ENCODE results near the gene GRHL3. TPM values are rescaled to one million over a fixed set of nuclear protein-coding genes. Genes with fewer than 3 reads are reported as not detected.

GRHL3 gene
- total and polyA plus RNA-seq, 4 donors = 0.07 to 0.09 (median 0.09) TPM

- H3K27ac ChIP-seq (ENCODE audit: low read depth in 1 of 2, low read length in 2 of 2) = no peak overlapping the region
- no peaks in the 10 kb centered on the region for H3K9me3 ChIP-seq (ENCODE audit: control insufficient read depth in 4 of 4, low read length in 3 of 4)
- H3K9ac ChIP-seq (ENCODE audit: low read depth in 1 of 2, low read length in 2 of 2) = no peak overlapping the region
- no peak overlapping the region for H3K4me3 ChIP-seq (ENCODE audit: low read depth in 1 of 3, low read length in 3 of 3)
- H3K36me3 ChIP-seq (ENCODE audit: control insufficient read depth in 4 of 4, insufficient read depth in 3 of 4, low read depth in 1 of 4, low read length in 3 of 4) = peaks cover 0 to 4% (median 0%) of the 10 kb centered on the region in 4 donors
- TF ChIP-seq SP1 (IDR thresholded peaks at IDR 0.05) (no peak), FOXA2 (IDR thresholded peaks at IDR 0.05) (no peak), GABPA (IDR thresholded peaks at IDR 0.05 in 1 of 2, conservative IDR thresholded peaks at IDR 0.05 in 1 of 2) (no peak), NR2F2 (IDR thresholded peaks at IDR 0.05) (no peak), ATF3 (IDR thresholded peaks at IDR 0.05) (no peak), YY1 (IDR thresholded peaks at IDR 0.05) (no peak), REST (IDR thresholded peaks at IDR 0.05) (no peak), EGR1 (IDR thresholded peaks at IDR 0.05; ENCODE audit: low read depth in 2 of 2) (no peak), RXRA (IDR thresholded peaks at IDR 0.05) (no peak), HNF4G (IDR thresholded peaks at IDR 0.05) (no peak), JUND (IDR thresholded peaks at IDR 0.05) (no peak), TAF1 (conservative IDR thresholded peaks at IDR 0.05) (no peak), HNF4A (conservative IDR thresholded peaks at IDR 0.05) (no peak), RAD21 (IDR thresholded peaks at IDR 0.05) (no peak), FOXA1 (IDR thresholded peaks at IDR 0.05) (no peak)
- TF ChIP-seq, protein P1, sequence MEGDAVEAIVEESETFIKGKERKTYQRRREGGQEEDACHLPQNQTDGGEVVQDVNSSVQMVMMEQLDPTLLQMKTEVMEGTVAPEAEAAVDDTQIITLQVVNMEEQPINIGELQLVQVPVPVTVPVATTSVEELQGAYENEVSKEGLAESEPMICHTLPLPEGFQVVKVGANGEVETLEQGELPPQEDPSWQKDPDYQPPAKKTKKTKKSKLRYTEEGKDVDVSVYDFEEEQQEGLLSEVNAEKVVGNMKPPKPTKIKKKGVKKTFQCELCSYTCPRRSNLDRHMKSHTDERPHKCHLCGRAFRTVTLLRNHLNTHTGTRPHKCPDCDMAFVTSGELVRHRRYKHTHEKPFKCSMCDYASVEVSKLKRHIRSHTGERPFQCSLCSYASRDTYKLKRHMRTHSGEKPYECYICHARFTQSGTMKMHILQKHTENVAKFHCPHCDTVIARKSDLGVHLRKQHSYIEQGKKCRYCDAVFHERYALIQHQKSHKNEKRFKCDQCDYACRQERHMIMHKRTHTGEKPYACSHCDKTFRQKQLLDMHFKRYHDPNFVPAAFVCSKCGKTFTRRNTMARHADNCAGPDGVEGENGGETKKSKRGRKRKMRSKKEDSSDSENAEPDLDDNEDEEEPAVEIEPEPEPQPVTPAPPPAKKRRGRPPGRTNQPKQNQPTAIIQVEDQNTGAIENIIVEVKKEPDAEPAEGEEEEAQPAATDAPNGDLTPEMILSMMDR (IDR thresholded peaks at IDR 0.05; ENCODE audit: low read depth, low read length, missing input control) = no peak
- TF ChIP-seq, protein P2, sequence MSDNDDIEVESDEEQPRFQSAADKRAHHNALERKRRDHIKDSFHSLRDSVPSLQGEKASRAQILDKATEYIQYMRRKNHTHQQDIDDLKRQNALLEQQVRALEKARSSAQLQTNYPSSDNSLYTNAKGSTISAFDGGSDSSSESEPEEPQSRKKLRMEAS (IDR thresholded peaks at IDR 0.05) = no peak
- H3K27me3 ChIP-seq (ENCODE audit: control insufficient read depth in 4 of 4, insufficient read depth in 4 of 4, low read length in 3 of 4) = no peaks in the 10 kb centered on the region
- WGBS = 78% methylated on average over 3 of the region's 3 CpGs
- no peak for DNase-seq (ENCODE audit: low spot score)
- H3K4me1 ChIP-seq (ENCODE audit: control insufficient read depth in 4 of 4, insufficient read depth in 4 of 4, low read length in 3 of 4) = no peaks in the 10 kb centered on the region
Observed at GRCh38 chr1:24355466-24355865, 36.3 kb downstream of the GRHL3 start.

- no peak overlapping the region for H3K27ac ChIP-seq (ENCODE audit: low read depth in 1 of 2, low read length in 2 of 2)
- DNase-seq (ENCODE audit: low spot score) = no peak
- no peak overlapping the region for H3K9ac ChIP-seq (ENCODE audit: low read depth in 1 of 2, low read length in 2 of 2)
- no peak for TF ChIP-seq RXRA (IDR thresholded peaks at IDR 0.05)
- TF ChIP-seq, protein P1 (IDR thresholded peaks at IDR 0.05; ENCODE audit: low read depth, low read length, missing input control) = no peak
- no peak for TF ChIP-seq HNF4A (conservative IDR thresholded peaks at IDR 0.05)
- no peak for TF ChIP-seq TAF1 (conservative IDR thresholded peaks at IDR 0.05)
- TF ChIP-seq GABPA (IDR thresholded peaks at IDR 0.05 in 1 of 2, conservative IDR thresholded peaks at IDR 0.05 in 1 of 2) = no peak
- no peak for TF ChIP-seq REST (IDR thresholded peaks at IDR 0.05)
- no peak for TF ChIP-seq SP1 (IDR thresholded peaks at IDR 0.05)
- H3K4me3 ChIP-seq (ENCODE audit: low read depth in 1 of 3, low read length in 3 of 3) = no peak overlapping the region
- H3K27me3 ChIP-seq (ENCODE audit: control insufficient read depth in 4 of 4, insufficient read depth in 4 of 4, low read length in 3 of 4) = no peaks in the 10 kb centered on the region
- WGBS = 96% methylated on average over 7 of the region's 7 CpGs
- H3K36me3 ChIP-seq (ENCODE audit: control insufficient read depth in 4 of 4, insufficient read depth in 3 of 4, low read depth in 1 of 4, low read length in 3 of 4) = peaks cover 0 to 4% (median 0%) of the 10 kb centered on the region in 4 donors
- no peaks in the 10 kb centered on the region for H3K9me3 ChIP-seq (ENCODE audit: control insufficient read depth in 4 of 4, low read length in 3 of 4)
- H3K4me1 ChIP-seq (ENCODE audit: control insufficient read depth in 4 of 4, insufficient read depth in 4 of 4, low read length in 3 of 4) = no peaks in the 10 kb centered on the region
Observed at GRCh38 chr1:24357038-24357437, 37.9 kb downstream of the GRHL3 start.
